PFSK-1 (cell line): ENCODE results near the gene TENM3.

Source experiments
- FOXP2 ChIP-seq: optimal IDR thresholded peaks from 2 replicates; pipeline ENCODE3; 2011; ENCODE audit warnings: borderline replicate concordance, control low read depth, inconsistent platforms; ENCODE audit not compliant: insufficient read depth; ENCODE audit errors: extremely low read length, extremely low read depth
- POLR2AphosphoS5 ChIP-seq: IDR thresholded peaks from 2 replicates; pipeline ENCODE4 v1.6.1; 2012; ENCODE audit warnings: low read depth, mild to moderate bottlenecking, control low read depth, low read length, moderate library complexity
- SIN3A ChIP-seq: IDR thresholded peaks from 2 replicates; pipeline ENCODE4 v1.6.1; 2012; ENCODE audit warnings: mild to moderate bottlenecking, low read length, moderate library complexity, borderline replicate concordance; ENCODE audit not compliant: insufficient read depth
- TAF1 ChIP-seq: IDR thresholded peaks from 2 replicates; pipeline ENCODE4 v1.6.1; 2012; ENCODE audit warnings: low read length, control low read depth, borderline replicate concordance; ENCODE audit not compliant: insufficient read depth
- TF ChIP-seq, protein P1 (sequence below), 2 experiments: IDR thresholded peaks; 2 replicates each; pipeline versions ENCODE4 v1.6.1 to v1.8.0; 2011 to 2012; ENCODE audit warnings: low read depth in 2 of 2, low read length in 2 of 2, control low read depth in 1 of 2, inconsistent platforms in 1 of 2, mild to moderate bottlenecking in 1 of 2, moderate library complexity in 1 of 2; ENCODE audit not compliant: insufficient read depth in 1 of 2

DNA sequence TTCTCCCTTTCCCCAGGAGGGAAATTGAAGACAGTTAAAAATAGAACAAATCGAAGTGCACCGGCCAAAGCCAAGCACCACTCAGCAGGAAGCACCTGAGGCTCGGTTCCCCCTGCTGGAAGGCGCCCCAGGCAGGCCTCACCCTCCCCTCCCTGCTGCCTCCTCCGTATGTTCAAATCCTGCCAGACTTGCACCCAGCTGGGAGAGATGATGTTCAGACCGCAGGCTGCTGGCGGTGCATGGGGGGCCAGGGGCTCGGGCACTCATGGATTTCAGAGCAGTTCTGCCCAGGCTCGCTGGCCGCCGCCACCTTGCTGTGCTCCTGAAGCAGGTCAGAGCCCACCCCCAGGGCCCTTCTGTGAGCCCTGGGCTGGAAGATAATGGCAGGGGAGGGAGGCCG, 582.6 kb downstream of the TENM3 start:
- TF ChIP-seq TAF1 (no peak), SIN3A (no peak), POLR2AphosphoS5 (no peak), FOXP2 (no peak)
- TF ChIP-seq, protein P1, sequence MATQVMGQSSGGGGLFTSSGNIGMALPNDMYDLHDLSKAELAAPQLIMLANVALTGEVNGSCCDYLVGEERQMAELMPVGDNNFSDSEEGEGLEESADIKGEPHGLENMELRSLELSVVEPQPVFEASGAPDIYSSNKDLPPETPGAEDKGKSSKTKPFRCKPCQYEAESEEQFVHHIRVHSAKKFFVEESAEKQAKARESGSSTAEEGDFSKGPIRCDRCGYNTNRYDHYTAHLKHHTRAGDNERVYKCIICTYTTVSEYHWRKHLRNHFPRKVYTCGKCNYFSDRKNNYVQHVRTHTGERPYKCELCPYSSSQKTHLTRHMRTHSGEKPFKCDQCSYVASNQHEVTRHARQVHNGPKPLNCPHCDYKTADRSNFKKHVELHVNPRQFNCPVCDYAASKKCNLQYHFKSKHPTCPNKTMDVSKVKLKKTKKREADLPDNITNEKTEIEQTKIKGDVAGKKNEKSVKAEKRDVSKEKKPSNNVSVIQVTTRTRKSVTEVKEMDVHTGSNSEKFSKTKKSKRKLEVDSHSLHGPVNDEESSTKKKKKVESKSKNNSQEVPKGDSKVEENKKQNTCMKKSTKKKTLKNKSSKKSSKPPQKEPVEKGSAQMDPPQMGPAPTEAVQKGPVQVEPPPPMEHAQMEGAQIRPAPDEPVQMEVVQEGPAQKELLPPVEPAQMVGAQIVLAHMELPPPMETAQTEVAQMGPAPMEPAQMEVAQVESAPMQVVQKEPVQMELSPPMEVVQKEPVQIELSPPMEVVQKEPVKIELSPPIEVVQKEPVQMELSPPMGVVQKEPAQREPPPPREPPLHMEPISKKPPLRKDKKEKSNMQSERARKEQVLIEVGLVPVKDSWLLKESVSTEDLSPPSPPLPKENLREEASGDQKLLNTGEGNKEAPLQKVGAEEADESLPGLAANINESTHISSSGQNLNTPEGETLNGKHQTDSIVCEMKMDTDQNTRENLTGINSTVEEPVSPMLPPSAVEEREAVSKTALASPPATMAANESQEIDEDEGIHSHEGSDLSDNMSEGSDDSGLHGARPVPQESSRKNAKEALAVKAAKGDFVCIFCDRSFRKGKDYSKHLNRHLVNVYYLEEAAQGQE (IDR thresholded peaks at IDR 0.05; ENCODE audit: insufficient read depth in 1 of 2, low read depth in 2 of 2, low read length in 2 of 2) = no peak
